Fibroblast of lung (primary cell): ENCODE data around the gene PRM1.

Experiments used
- EZH2 ChIP-seq: IDR thresholded peaks from 2 replicates; pipeline ENCODE4 v1.5.1; 2012; ENCODE audit warnings: low read length, control low read depth, mild to moderate bottlenecking; ENCODE audit errors: missing control alignments
- TF ChIP-seq, protein P1 (sequence below), 2 donors: IDR thresholded peaks in 1 of 2; conservative IDR thresholded peaks in 1 of 2; 1 replicate in 1 of 2; 2 replicates in 1 of 2; pipeline ENCODE4 v1.5.1; 2011 to 2012; ENCODE audit warnings: low read length in 2 of 2, control low read depth in 1 of 2, inconsistent platforms in 1 of 2, low read depth in 1 of 2, mild to moderate bottlenecking in 1 of 2

- TF ChIP-seq, protein P1, sequence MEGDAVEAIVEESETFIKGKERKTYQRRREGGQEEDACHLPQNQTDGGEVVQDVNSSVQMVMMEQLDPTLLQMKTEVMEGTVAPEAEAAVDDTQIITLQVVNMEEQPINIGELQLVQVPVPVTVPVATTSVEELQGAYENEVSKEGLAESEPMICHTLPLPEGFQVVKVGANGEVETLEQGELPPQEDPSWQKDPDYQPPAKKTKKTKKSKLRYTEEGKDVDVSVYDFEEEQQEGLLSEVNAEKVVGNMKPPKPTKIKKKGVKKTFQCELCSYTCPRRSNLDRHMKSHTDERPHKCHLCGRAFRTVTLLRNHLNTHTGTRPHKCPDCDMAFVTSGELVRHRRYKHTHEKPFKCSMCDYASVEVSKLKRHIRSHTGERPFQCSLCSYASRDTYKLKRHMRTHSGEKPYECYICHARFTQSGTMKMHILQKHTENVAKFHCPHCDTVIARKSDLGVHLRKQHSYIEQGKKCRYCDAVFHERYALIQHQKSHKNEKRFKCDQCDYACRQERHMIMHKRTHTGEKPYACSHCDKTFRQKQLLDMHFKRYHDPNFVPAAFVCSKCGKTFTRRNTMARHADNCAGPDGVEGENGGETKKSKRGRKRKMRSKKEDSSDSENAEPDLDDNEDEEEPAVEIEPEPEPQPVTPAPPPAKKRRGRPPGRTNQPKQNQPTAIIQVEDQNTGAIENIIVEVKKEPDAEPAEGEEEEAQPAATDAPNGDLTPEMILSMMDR (conservative IDR thresholded peaks at IDR 0.05 in 1 of 2, IDR thresholded peaks at IDR 0.05 in 1 of 2; ENCODE audit: low read depth in 1 of 2, low read length in 2 of 2): no peak
- TF ChIP-seq EZH2: no peak
These were observed 31.8 kb upstream of the PRM1 start for GRCh38 chr16:11312718-11313492.
